Heart right ventricle (tissue), 16 donors: ENCODE measurements around the gene GLOD5. TPM values are rescaled to one million over a fixed set of nuclear protein-coding genes. Genes with fewer than 3 reads are reported as not detected.
"Not testable (repeated sequence)": the region's sequence is repeated elsewhere in the genome, so short reads cannot be mapped to it uniquely, and the experiment has no call there.

Experiments used
- ATAC-seq, 8 donors: fragments of 200-7000 bp; cut with Tn5 transposase; one replicate each; pipeline ENCODE4 v1.9.1; 2020; ENCODE audit warnings: mild to moderate bottlenecking in 8 of 8, moderate library complexity in 8 of 8, moderate number of reproducible peaks in 1 of 8
- DNase-seq, 2 donors: peaks; one replicate each; pipeline ENCODE4 v3.0.0-alpha.2; 2020
- H3K27ac ChIP-seq, 10 donors: fragments of 200-600 bp; sonication (generic) in 2 of 10; one replicate each; pipeline versions ENCODE4 v1.5.0 to v1.8.0; 2020 to 2022; ENCODE audit warnings: mild to moderate bottlenecking in 3 of 10
- H3K27me3 ChIP-seq, 7 donors: fragments of 200-600 bp; one replicate each; pipeline ENCODE4 v1.8.0; 2021 to 2022; ENCODE audit warnings: mild to moderate bottlenecking in 2 of 7
- H3K36me3 ChIP-seq, 9 donors: fragments of 200-600 bp; sonication (generic) in 1 of 9; one replicate each; pipeline versions ENCODE4 v1.5.0 to v1.8.0; 2020 to 2022; ENCODE audit warnings: mild to moderate bottlenecking in 2 of 9
- H3K4me1 ChIP-seq, 9 donors: fragments of 200-600 bp; sonication (generic) in 1 of 9; one replicate each; pipeline versions ENCODE4 v1.5.0 to v1.8.0; 2020 to 2022; ENCODE audit warnings: mild to moderate bottlenecking in 4 of 9
- H3K4me3 ChIP-seq, 10 donors: fragments of 200-600 bp; sonication (generic) in 2 of 10; one replicate each; pipeline versions ENCODE4 v1.5.0 to v1.8.0; 2020 to 2022; ENCODE audit warnings: mild to moderate bottlenecking in 7 of 10, moderate library complexity in 2 of 10
- H3K9me3 ChIP-seq, 11 donors: fragments of 200-600 bp in 10 of 11; sonication (generic) in 2 of 11; one replicate each; pipeline versions ENCODE4 v1.5.0 to v1.8.0; 2013 to 2022; ENCODE audit warnings: mild to moderate bottlenecking in 2 of 11, control low read depth in 1 of 11, moderate library complexity in 1 of 11
- whole genome bisulfite sequencing, 2 donors: extraction: QIAGEN DNeasy Blood & Tissue Kit; methylation state at CpG; one replicate each; pipeline ENCODE4 v1.1.7; 2013; ENCODE audit warnings: inconsistent platforms in 1 of 2; 5-methylcytosine and 5-hydroxymethylcytosine counted together
- intact Hi-C, 10 donors: fragments of 100-400 bp; cut with DNase I; formaldehyde crosslinking; loops; one replicate each; pipeline versions ENCODE4 v1.11.1 to v1.14.2; 2022
- polyA plus RNA-seq, 2 donors: library from polyadenylated mRNA; stranded (reverse); fragments of 200-250 nt; gene quantifications; one replicate each; pipeline ENCODE4 v1.2.3, GENCODE V29; 2013
- total RNA-seq, 10 donors: library from RNA; stranded (reverse); fragmentation: NEBNext Ultra II Directional in 3 of 10; extraction: Animal tissue kit (Norgen Biotek cat#: 25700) in 3 of 10; gene quantifications; one replicate each; pipeline versions ENCODE4 v1.2.1 to v1.2.4, GENCODE V29; 2021 to 2023
- TF ChIP-seq, protein P1 (sequence below), 9 donors: fragments of 200-600 bp; sonication (generic) in 2 of 9; IDR thresholded peaks; one replicate each; pipeline versions ENCODE4 v1.5.0 to v1.8.0; 2021 to 2022; ENCODE audit warnings: antibody characterized with exemption in 9 of 9, mild to moderate bottlenecking in 5 of 9, moderate library complexity in 1 of 9
- donor health status: Arrhythmogenic right ventricular cardiomyopathy.
- donor health status: ischemic (EF 13 %, LVEDD 7.1; RV severe dilation, severe dysfunction).
- donor health status: healthy with polysubstance abuse.
- donor health status: DM: no; HTN: yes; CAD: no.
- donor health status: DM: no; HTN: no; CAD: no.
- donor health status: ischemic (EF 25% LVEDD 6.9; RV normal size, moderate dysfunction).
- donor health status: ischemic (EF 25% LVEDD 5.7; RV mildly dilated, moderate dysfunction).
- donor health status: healthy.
- donor health status: DM: yes; HTN: yes; CAD: no.
- donor health status: Ischemic cardiomyopathy.
- donor health status: ischemic (EF 35%, LVEDD 5.7; RV mildly dilated, moderate dysfunction).
- donor health status: nonischemic (EF 11% LVEDD 7.7; RV severe dilation, severe dysfunction).
- donor health status: DM: yes; HTN: yes; CAD: no.
- donor health status: PGD.
- donor health status: ischemic (EF 29% LVEDD 5.4; RV normal size, mild dysfunction).
- donor health status: nonischemic (EF 23%, LVEDD 6.1; RV moderate dilation, normal function).

Gene GLOD5
- total and polyA plus RNA-seq, 12 donors: not detected

- Histone ChIP-seq H3K36me3 (peaks cover 0 to 81% (median 0%) of the 10 kb centered on the region in 9 donors), H3K4me1 (no peaks in the 10 kb centered on the region), H3K27ac (no peak overlapping the region), H3K9me3 (no peaks in the 10 kb centered on the region), H3K27me3 (no peaks in the 10 kb centered on the region), H3K4me3 (no peak overlapping the region)
- no peak for DNase-seq
- no peak for ATAC-seq
- 84 to 92% methylated on average over 8 of the region's 8 CpGs for WGBS, 2 donors
- intact Hi-C loops: no loop called here
- TF ChIP-seq, protein P1, sequence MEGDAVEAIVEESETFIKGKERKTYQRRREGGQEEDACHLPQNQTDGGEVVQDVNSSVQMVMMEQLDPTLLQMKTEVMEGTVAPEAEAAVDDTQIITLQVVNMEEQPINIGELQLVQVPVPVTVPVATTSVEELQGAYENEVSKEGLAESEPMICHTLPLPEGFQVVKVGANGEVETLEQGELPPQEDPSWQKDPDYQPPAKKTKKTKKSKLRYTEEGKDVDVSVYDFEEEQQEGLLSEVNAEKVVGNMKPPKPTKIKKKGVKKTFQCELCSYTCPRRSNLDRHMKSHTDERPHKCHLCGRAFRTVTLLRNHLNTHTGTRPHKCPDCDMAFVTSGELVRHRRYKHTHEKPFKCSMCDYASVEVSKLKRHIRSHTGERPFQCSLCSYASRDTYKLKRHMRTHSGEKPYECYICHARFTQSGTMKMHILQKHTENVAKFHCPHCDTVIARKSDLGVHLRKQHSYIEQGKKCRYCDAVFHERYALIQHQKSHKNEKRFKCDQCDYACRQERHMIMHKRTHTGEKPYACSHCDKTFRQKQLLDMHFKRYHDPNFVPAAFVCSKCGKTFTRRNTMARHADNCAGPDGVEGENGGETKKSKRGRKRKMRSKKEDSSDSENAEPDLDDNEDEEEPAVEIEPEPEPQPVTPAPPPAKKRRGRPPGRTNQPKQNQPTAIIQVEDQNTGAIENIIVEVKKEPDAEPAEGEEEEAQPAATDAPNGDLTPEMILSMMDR (IDR thresholded peaks at IDR 0.05): no peak
These were observed 53.7 kb downstream of the GLOD5 start for GRCh38 chrX:48815266-48815665.

GRCh38 chrX:48816014-48816810 is 54.7 kb downstream of the GLOD5 start:
- Histone ChIP-seq H3K4me3 (no peak overlapping the region), H3K4me1 (no peaks in the 10 kb centered on the region), H3K27me3 (no peaks in the 10 kb centered on the region), H3K36me3 (peaks cover 0 to 72% (median 0%) of the 10 kb centered on the region in 9 donors), H3K27ac (no peak overlapping the region), H3K9me3 (no peaks in the 10 kb centered on the region)
- ATAC-seq: peak in 1 of 8 donors; percentile 25
- intact Hi-C loops: no loop called here
- no peak for DNase-seq
- 92 to 95% methylated on average over 15 to 18 of the region's 18 CpGs for WGBS, 2 donors
- TF ChIP-seq, protein P1 (IDR thresholded peaks at IDR 0.05): no peak

- Histone ChIP-seq H3K4me1 (no peaks in the 10 kb centered on the region), H3K27me3 (no peaks in the 10 kb centered on the region), H3K9me3 (no peaks in the 10 kb centered on the region), H3K27ac (no peak overlapping the region), H3K36me3 (peaks cover 0 to 71% (median 0%) of the 10 kb centered on the region in 9 donors), H3K4me3 (no peak overlapping the region)
- intact Hi-C loops: no loop called here
- WGBS, 2 donors: 93 to 98% methylated on average over 16 of the region's 16 CpGs
- ATAC-seq (no peak), DNase-seq (no peak)
- TF ChIP-seq, protein P1 (IDR thresholded peaks at IDR 0.05): no peak
These were observed 56.6 kb downstream of the GLOD5 start for GRCh38 chrX:48818098-48818497.

DNA sequence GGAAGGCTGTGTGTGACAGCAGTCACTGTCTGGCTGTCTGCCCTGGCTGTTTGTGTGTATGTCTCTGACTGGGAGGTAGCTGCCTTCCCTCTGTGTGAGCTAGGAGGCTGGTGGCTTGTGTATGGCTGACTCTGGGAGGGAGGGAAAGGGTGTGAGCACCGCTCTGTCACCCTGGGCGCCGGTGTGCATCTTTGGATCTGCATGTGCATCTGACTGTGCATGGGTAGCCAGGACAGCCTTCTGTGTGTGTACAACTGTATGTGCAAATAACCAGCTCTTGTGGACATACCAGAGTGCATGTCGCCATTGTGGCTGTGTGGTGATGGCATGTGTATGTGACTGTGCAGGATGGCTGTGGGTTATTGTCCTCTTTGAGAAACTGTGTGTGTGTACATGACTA is 57.3 kb downstream of the GLOD5 start:
- ATAC-seq (no peak), DNase-seq (no peak)
- H3K4me3 ChIP-seq: no peak overlapping the region
- no peak overlapping the region for H3K27ac ChIP-seq
- H3K9me3 ChIP-seq: no peaks in the 10 kb centered on the region
- TF ChIP-seq, protein P1 (IDR thresholded peaks at IDR 0.05): no peak
- H3K36me3 ChIP-seq: peaks cover 0 to 76% (median 0%) of the 10 kb centered on the region in 9 donors
- WGBS, 2 donors: 95 to 98% methylated on average over 4 of the region's 4 CpGs
- no peaks in the 10 kb centered on the region for H3K4me1 ChIP-seq
- intact Hi-C loops: no loop called here
- no peaks in the 10 kb centered on the region for H3K27me3 ChIP-seq

GRCh38 chrX:48819394-48819793 is 57.8 kb downstream of the GLOD5 start:
- H3K27me3 ChIP-seq, H3K4me1 ChIP-seq, intact Hi-C loops, ATAC-seq, H3K9me3 ChIP-seq, H3K27ac ChIP-seq, DNase-seq, H3K4me3 ChIP-seq: not testable (repeated sequence)
- WGBS, 2 donors: 87 to 88% methylated on average over 9 of the region's 9 CpGs
- peaks cover 0 to 78% (median 0%) of the 10 kb centered on the region in 9 donors for H3K36me3 ChIP-seq
